Activated T-helper 1 cell treated with anti-CD3 and anti-CD28 coated beads, Interleukin-2, amount 50 U/mL, for 16 hours (primary cell): ENCODE results near the gene AP2B1.

Source experiments
- DNase-seq, 2 donors: peaks; one replicate each; pipeline ENCODE4 v3.0.0-alpha.2; 2020; ENCODE audit warnings: low read depth in 1 of 2, low spot score in 1 of 2

Gene AP2B1

GRCh38 chr17:35727635-35728034, 140.5 kb downstream of the AP2B1 start:
- DNase-seq, result no peak

- no peak for DNase-seq
These were observed 141.4 kb downstream of the AP2B1 start for GRCh38 chr17:35728551-35728950.

- DNase-seq, result no peak
These were observed 142.3 kb downstream of the AP2B1 start for GRCh38 chr17:35729405-35729833.

DNA sequence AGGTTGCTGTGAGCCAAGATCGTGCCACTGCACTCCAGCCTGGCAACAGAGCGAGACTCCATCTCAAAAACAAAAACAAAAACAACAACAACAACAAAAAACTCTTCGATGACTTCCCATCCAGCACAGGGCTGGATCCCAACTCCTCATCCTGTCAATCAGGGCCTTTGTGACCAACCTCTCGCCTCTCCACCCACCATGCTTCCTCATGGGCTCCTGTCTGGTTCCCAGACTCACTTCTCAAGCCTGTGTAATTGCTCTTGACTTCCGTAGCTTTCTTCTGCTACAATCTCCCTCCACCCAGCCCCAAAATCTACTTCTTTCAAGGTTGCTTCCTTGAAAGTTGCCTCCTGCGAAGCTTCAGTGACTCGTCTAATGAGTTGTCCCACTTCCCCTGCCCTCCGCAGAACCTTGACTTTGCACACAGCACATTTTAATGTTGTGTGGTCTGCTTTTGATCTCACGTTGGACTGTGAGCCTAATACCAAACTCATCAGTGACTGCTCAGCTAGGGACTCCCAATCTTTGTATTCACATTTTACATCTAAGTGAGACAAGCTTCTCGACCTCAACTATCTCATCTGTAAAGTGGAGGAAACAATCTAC, 143.4 kb downstream of the AP2B1 start:
- no peak for DNase-seq

DNA sequence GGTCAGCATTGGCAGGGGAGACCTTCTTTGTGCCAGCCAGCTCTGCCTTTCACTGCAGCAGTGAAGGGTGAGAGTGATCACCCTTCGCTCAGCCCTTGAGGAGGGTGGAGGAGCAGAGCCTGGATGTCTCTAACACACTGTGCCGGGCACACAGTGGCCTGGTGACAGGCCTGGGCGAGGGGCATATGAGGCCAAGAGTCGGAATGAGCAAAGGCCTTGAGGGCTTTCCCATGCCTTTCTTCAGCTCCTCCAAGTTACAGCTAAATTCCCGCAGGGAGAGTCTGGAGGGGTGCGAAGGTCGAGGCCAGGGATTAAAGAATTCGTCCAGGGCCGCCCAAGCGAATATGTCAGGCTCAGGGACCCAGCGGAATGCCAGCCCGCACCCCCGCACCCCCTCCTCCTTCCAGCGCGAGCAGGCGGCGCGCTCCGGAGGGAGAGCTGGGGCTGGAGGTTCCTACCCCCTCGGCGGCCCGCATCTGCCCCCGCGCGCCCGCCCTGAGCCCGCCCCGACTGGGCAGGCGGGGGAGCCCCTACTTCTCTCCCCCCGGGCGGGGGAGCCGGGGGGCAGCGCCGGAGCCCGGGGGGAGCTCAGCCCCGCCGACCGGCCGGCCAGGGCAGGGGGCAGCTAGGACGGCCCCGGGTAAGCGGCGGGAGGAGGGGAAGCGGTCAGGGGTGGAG, 144.3 kb downstream of the AP2B1 start, which contains the start of gene RASL10B:
Gene RASL10B, plus strand, starts transcription at position 401 of the 678 bp plus-strand sequence. CDS start 3,546 bp downstream, outside the sequence.
- peak in 1 of 2 donors; percentile 23 for DNase-seq

GRCh38 chr17:35731917-35732805, 145.0 kb downstream of the AP2B1 start:
- no peak for DNase-seq

DNA sequence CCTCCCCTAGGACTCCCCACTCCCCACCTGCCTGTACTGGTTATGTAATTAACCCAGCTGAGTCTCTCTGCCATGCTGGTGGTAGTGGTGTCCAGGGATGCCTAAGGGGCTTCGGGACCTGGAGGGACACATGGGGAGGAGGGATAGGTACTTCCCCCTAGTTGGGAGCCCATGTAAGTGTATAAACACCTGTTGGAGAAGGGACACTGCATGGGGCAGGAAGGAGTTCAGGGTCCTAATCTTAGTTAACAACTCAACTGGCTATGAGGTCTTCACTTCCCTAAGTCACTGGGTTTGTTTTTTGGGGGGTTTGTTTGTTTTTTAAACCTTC, 145.6 kb downstream of the AP2B1 start:
- DNase-seq, result no peak

DNA sequence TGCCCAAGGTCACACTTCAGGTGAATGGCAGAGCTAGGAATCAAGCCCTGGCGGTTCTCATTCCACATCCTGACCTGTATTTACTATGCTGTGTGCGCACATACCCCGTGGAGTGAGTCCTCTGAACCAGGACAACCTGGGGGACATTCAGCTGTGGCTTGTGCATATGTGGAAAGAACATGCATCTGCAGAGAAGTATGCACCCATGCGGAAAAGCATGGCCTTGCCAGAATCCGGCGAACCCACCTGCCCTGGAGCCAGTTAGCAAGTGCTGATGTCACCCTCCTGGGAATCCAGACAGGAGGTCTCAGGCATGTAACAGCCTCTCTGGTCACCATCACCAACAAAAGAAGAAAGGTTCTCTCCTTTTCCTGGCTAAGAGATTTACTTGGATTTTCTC, 146.2 kb downstream of the AP2B1 start:
- no peak for DNase-seq

DNA sequence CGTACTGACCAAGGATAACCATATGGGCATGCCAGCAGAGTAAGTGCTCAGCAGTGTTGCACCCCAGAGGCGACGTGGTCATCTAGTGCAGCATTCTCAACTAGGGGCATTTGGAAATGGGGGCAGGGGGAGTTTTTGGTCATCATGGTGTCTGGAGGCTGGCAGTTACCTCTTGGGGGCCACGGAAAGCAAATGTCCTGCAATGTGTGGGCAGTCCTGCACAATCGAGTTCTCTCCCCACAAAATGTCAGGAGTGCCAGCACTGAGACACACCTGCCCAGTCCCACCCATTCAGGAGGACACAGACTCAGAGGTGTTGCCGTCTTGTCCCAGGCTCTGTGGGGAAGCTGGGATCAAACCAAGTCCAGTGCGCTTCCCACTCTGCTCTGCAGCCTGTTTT, 147.3 kb downstream of the AP2B1 start:
- DNase-seq, result no peak

- no peak for DNase-seq
These were observed 148.1 kb downstream of the AP2B1 start for GRCh38 chr17:35735036-35735805.

DNA sequence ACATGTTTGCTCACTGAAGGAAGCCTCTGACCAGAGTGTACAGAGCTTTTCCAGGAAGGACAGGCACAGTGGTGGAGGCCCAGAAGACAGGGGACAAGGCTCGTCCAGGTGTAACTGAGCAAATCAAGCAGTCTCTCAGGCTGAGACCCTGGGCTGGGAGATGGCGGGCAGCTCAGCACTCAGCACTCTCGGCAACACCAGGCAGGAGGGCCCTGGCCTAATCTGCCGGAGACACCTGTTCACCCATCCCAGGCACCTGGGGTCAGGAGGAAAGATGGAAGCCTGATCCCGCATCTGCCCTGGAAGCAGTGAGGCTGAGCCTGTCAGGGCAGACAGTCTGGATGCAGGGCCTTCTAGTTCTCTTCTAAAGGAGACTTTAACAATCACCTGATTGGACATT, 149.1 kb downstream of the AP2B1 start:
- no peak for DNase-seq

- no peak for DNase-seq
These were observed 151.5 kb downstream of the AP2B1 start for GRCh38 chr17:35738519-35739133.

GRCh38 chr17:35740216-35740615, 153.1 kb downstream of the AP2B1 start:
- DNase-seq, result no peak

GRCh38 chr17:35740997-35741931, 154.1 kb downstream of the AP2B1 start:
- DNase-seq, result no peak

DNA sequence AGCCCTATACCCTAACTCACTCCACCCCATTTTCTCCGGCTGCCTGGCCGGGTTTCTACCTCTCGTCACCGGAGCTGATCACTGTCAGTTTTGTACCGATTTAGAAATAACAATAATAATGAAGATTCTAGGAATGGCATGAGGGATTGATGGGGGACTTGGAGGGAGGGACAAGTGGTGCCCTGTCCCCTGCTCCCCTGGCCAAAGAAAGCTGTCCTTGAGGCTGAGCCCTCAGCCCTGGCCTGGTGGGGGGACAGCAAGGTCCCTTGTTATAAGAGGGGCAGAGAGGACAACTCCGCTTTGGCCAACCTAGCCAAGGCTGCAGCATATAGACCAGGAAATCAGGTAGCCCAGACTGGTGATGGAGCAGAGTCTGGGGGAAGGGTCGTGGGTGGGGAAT, 155.4 kb downstream of the AP2B1 start:
- DNase-seq, result no peak

DNA sequence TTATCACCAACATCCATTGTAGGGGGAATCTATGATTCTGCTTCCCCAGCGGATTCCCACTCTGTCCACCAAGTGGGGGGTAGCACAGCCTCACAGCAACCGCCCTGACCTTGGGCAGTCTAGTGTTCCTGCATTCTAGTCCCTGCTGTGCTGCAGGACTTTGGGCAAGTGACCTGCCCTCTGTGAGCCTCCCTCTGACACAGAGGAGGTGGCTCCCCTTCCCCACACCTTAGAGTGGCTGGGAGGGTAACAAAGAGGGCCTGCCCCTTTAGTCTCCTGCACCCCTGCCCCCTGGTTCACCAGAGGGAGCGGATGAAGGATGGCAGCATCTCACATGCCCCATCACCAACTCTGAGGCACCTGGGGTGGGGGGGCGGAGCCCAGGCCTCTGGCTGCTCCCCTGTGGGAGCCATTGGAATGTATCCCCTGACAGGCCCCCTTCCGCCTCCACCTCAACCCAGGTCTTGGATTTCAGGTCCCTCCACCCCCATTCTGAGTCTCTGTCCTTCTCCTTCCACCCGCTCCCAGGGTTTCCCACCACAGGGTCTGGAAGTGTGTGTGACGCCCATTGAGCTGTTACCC, 155.9 kb downstream of the AP2B1 start:
- no peak for DNase-seq

DNA sequence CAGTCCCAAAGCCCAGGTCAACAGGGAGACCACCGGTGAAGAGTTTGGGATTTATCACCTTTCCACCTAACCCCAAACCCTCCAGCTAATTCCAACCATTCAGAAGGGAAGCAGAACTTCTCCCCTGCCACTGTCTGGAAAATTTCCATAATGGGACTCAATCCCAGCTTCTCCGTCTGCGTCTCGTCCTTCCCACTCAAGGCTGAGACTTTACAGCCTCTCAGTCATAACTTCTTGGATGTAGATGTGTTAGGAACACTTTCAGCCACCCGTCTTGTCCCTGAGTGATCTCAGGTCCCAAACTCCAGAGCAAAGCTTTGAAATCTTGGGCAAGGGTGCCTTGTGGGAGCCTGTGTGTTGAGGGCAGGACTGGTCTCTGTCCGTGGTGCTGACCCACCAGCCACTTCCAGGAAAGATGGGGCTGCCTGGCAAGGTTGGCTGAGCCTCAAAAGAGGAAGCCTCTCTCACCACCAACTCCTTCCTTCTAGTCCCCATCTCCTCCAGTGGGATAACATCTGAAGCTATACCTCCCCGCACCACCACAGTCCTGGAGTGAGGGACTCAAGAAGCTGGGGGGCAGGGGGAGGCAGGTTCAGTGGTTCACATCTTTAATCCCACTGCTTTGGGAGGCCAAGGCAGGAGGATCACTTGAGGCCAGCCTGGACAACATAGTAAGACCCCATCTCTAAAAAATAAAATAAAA, 156.7 kb downstream of the AP2B1 start:
- no peak for DNase-seq

GRCh38 chr17:35744830-35745229, 157.7 kb downstream of the AP2B1 start:
- DNase-seq, result no peak

DNA sequence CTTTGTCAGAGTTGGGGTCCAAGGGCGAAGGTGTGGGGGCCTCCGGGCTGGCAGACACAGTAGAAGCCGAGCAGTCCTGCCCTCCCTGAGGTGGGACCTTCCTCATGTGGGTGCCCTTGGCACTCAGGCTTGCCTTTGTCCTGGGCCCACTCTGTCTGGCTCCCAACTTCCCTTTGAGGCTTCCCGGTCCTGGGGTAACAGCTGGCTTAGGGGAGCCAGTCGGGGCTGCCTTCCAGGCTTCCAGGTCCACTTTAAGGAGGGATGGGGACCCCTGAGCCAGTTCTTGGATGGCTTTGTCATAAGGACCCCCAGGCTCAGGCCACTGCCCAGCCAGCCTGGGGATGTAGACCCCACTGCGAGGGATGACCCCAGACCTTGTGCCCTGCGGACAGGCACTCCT, 158.1 kb downstream of the AP2B1 start:
- no peak for DNase-seq
